Stimulated activated CD4-positive, alpha-beta T cell treated with anti-CD3 and anti-CD28 coated beads, Interleukin-2, amount 100 ng/mL, for 48 hours (primary cell): ENCODE results near the gene TM4SF1.

Experiments
- DNase-seq, 2 donors: peaks; one replicate each; pipeline ENCODE4 v3.0.0-alpha.2; 2020

TM4SF1 gene, protein sequence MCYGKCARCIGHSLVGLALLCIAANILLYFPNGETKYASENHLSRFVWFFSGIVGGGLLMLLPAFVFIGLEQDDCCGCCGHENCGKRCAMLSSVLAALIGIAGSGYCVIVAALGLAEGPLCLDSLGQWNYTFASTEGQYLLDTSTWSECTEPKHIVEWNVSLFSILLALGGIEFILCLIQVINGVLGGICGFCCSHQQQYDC

DNA sequence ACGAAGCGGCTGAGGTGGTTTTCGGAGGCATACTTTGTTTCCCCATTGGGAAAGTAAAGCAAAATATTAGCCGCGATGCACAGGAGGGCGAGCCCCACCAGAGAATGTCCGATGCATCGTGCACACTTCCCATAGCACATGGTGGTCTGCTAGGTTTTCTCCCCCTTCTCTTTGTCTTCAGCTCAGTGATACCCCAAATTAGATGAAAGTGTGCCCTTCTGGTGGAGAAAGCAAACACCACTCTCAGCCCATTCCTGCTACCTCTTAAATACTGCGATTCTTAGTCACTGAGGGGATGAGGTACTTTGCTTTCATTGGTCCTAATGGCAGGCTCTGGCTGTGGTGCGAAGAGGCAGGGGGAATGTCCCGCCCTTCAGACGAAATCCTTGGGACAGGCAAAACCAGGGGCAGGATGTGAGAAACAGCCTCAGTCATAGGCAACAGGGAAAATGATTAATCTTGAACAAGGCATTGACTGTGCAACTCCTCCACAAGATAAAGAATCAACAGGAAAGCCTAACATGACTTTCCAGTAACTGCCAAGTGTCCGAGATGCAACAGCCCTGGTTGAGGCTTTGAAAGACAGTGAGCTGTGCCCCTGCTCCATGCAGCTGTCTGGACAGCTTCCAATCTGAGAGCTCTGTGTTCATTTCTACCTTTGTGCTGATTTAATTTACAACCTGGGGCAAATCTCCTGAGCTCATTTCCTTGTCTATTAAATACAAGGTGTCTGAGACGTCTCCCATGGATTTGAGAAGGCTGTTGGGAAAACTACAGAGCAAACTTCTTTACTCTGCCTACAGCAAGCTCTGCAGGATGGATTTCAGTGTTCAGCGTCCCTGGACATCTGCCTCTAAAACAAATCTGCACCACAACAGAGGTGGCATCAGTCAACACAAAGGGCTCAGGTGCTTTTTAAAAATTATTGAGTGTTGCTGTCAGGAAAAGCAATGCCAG is at the start of gene TM4SF1:
Gene TM4SF1 (minus strand): TSS at position 242 of the 957 bp plus-strand sequence. CDS start 102 bp downstream, at position 140.
- no peak for DNase-seq

DNA sequence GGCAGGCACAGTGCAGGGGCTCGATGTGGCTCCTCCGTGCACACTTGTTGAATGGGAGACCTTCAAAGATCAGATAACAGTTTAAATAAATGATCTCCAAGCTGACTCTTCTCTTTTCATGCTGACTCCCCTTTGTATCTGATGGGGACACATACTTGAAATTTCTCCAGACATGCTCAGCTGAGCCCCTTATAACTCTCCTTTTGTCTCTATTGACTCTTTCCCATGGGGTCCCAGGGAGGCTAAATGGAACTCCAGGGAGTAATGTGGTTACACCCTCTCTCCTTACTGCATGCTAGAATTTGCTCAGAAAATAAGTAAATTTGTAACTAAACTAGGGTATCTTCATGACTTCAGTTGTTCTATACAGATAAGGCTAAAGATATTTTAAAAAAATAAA is 48.9 kb upstream of the TM4SF1 start:
- DNase-seq, result no peak

DNA sequence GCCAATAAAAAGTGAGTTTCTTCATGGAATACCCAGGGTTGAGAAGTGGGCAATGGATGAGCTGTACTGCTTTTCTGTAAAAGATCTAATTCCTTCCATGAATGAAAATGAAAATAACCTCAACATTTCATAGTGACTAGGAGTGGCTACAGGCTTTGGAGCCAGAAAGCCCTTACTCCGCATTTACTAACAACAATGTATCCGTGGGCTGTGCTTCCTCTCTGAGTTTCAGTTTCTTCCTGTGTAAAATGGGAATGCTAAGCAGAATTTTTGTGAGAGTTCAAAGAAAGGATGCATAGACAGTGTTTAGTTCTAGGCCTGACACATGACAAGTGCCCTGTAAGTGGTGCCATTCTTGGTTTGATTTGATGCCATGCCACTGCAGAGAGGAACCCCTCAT is 47.5 kb upstream of the TM4SF1 start:
- DNase-seq, result no peak

DNA sequence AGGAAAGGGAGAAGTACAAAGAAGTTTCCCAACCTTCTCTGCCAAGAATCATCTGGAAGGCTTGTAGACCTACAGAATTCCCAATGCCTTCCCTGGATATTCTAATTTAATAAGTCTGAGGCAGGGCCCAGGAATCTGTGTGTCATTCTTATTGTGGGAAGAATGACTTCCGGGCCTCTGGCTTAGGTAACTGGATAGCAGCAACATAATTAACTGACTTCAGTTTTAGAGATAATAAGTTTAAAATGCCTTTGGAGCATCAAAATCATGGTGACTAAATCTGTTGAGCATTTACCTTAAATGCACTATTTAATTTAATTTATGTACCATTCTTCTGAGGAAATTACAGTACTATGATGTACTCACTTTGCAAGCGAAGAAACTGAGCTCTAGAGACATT is 44.3 kb upstream of the TM4SF1 start:
- no peak for DNase-seq

DNA sequence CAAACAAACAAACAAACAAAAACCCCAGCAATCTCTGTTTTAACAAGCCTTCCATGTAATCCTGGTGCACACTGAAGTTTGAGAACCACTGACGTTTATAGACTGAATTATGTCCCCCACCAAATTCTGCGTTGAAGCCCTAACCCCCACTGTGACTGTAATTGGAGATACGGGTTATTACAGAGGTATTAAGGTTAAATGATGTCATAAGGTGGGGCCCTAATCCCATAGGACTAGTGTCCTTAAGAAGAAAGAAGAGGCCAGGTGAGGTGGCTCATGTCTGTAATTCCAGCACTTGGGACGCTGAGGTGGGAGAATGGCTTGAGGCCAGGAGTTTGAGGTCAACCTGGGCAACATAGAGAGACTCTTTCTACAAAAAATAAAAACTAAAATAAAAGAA is 42.4 kb upstream of the TM4SF1 start:
- DNase-seq, result no peak

DNA sequence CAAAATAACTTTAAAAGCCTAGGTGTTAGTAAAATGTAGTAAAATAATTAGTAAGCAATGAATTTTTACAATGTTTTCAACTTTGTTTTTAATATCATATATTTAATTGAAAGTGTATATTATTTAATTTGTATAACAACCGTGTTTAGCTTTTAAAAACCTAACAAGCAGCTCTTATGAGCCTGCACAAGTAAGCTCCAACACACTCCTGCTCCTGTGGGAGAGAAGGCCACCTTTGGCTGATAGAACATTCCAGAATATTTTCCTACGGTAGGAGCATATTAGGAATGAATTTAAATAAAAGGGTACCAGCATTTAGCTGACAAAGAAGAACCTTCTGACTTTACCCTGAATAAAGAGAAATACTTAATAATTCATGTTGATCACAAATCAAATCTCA is 40.3 kb upstream of the TM4SF1 start:
- no peak for DNase-seq

DNA sequence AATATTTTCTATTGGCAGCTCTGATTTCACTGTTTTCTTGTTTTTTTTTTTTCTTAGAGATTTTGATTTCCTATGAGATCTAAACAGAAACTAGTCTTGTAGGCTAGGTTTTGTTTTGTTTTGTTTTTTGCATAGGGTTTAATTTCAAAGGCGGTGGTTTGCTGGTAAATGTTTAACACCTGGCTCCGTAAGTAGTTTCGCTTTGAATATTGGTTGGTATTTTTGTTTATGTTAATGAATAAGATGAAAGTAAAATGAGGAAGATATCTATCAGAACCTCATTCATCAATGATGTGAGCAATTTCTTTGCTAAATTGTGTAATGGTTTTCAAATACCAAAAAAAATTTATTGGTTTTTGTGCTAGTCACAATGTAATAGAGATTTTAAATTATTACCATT is 39.7 kb upstream of the TM4SF1 start:
- DNase-seq, result no peak

DNA sequence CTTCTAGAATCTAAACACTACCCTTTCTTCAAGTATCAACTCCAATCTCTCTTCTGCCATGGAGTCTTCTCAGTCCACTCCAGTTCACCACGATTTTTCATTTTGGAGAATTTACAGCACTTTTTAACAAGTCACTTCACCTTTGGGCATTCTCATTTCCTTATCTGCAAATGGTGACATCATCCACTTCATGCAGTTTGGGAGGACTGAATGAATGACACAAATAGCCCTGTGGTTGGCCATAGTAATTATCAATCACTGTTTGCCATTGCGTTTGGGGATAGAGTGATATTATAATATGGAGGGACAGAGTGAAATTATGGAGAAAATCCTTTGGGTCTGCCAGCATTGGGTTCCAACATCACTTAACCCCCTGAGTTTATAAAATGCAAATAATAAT is 38.0 kb upstream of the TM4SF1 start:
- DNase-seq, result no peak

DNA sequence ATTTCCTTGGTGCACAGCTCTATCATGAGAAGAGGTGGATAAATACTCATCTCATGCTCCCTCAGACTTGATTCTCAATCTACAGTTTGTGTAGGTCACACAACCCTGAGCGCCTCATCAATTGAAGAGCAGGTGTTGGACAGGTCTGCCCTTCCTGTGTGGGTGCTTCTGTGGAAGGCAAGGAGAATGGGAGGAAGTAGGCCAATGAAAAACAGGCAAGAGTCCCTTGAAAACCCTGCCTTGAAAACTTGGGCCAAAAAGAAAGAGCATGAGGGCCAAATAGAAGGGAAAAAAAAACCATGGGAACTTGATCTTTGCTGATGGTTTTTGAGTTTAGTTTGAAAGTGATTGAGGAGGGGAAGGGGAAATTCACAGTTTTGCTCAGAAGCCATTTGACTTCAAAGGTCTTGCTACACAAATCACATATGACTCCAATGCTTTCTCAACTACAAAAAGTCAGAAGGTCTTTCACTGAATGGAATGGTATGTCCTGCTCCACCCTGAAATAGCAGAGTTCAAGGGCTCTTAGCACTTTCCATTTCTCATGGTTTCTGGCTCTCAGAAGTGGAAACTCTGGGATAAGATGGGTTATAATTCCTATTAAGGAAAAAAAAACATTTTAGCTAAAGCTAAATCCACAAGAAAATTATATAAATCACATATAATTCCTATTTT is 37.2 kb upstream of the TM4SF1 start:
- DNase-seq, result no peak

DNA sequence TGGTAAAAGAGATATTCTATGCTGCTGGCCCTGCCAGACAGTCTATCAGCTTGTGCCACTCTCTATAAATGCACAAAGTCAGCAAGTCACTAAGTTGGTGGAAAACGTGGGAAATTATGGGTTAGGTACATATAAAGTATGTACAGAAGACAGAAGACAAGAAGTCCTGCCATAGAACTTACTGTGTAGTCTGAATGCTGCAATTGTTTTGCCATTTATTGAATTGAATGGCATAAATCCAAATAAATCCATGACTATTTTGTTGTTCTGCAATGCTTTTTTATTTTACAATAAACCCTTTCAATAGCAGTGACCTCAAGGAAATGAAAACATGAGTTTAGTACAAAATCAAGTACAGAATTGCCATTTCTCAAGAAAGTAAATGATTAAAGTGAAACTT is 34.1 kb upstream of the TM4SF1 start:
- no peak for DNase-seq

DNA sequence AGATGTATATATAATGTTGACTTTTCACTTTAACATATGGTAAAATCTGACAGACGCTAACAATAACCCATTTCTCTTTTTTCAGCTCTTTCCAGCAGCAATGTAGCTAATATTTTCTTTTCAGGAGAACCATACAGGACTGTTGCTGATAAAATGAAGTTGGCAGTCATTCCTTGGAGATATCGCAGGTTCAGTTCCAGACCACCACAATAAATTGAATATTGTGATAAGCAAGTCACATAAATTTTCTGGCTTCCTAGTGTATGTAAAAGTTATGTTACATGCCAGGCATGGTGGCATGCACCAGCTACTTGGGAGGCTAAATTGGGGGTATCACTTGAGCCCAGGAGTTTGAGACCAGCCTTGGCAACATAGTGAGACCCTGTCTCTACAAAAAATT is 31.9 kb upstream of the TM4SF1 start:
- no peak for DNase-seq

DNA sequence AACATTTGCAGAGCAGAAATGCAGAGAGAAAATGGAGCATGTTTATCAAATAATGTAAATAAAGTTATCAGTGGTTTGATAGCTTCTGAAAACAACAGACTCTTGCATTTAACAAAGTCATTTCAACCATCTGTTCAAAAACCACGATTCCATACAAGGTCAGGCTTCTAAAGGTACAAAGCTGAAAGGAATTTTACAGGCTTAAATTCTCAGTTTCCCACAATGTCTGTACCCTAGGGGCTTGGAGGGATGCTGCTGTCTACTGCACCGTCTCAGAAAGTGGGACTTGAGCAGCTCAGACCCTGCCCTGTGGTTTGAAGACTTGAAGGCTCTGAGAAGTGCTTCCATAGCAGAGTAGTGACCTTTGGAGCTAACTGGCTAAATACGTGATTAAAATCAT is 30.4 kb upstream of the TM4SF1 start:
- no peak for DNase-seq

DNA sequence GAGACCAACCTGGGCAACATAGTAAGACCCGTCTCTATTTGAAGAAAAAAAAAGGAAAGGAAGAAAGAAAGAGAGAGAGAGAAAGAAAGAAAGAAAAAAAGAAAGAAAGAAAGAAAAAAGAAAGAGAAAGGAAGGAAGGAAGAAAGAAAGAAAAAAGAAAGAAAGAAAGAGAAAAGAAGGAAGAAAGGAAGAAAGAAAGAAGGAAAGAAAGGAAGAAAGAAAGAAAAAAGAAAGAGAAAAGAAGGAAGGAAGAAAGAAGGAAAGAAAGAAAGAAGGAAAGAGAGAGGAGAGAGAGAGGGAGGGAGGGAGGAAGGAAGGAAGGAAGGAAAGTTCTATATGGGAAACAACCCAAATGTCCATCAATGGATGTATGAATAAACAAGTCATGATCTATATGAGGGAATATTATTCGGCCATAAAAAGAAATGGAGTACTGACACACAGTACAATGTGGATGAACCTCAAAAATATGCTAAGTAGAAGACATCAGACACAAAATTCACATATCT is 28.8 kb upstream of the TM4SF1 start:
- DNase-seq, result no peak

DNA sequence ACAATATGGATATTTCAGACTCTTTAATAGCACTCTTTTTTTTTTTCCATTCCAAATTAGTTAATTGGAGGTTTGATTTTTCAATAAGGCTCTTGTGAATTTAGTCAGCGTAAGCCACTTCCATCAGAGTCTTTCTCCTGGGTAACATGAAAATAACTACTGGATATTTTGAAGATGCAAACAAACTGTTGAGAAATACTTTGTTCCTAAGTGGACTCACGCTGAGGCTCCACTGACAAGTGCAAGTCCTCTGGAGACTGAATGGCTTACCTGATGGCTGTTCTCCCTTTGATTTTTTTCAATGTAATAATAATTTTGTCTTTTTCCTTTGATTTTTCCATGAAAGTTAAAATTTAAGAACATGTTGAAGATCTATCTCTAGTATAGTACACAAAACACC is 26.0 kb upstream of the TM4SF1 start:
- no peak for DNase-seq

DNA sequence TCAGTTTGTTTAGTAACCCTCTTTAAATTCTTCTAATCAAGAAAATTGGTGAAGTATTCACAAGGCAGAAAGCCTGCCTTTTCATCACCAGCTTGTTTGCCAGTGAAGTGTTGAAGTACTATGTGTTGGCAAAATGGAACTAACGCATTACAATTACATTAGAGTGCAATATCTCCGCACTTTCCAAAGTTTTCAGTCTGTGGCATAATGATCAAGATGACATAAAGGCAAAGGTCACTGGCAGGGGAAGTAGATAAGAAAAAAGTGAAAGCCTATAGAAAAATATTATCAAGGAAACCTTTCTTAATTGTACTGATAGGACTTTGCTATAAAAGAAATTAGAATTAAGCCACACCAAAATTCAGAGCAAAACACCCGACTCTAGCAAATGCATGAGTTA is 25.0 kb upstream of the TM4SF1 start:
- no peak for DNase-seq

DNA sequence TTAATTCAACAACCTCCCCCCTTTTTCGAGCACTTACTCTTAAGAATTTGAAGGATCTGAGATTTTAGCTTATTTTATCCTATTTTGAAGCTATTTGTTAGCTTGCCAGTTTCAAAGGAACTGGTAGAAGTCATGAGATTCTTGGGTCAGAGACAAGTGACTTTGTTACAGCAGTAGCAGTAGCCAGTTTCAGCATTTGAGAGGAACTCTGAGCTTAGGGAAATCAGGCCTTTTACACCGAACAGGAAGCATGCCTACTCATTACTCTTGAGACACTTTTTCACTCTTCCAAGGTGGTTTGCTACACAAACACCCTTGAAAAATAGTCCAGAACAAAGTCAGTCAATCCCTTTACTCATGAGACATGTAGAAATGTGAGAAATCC is 24.5 kb upstream of the TM4SF1 start:
- no peak for DNase-seq

DNA sequence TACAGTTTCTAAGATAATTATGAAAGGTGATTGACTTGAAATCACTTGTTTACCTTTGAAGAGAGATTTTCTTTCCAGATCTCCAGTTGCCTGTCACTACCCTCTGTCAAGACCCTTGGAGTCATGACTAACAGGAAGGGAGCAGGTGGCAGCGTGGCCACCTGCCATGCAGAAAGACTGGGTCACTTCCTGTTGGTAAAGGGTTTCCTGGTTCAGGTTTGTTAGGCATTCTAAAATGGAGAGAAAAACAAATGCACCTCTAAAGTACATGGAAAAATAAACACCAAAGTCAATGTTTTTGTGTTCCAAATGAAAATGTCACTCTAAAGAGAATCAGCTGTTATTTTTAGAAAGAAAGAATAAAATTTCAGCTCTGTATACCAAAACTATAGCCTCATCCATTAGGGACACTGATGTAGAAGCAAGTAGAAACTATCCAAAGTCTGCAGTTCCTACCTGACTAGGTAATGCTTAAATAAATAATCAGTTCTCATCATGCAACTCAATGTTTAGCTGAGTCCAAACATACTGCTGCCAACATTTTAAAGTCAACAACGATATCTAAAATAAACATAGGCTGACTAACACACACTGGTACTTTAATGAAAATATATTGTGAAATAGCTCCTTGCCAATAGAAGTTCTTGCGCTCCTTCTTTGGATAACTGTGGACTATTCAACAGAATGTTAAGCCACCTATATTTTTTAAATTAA is 23.9 kb upstream of the TM4SF1 start:
- DNase-seq, result no peak

DNA sequence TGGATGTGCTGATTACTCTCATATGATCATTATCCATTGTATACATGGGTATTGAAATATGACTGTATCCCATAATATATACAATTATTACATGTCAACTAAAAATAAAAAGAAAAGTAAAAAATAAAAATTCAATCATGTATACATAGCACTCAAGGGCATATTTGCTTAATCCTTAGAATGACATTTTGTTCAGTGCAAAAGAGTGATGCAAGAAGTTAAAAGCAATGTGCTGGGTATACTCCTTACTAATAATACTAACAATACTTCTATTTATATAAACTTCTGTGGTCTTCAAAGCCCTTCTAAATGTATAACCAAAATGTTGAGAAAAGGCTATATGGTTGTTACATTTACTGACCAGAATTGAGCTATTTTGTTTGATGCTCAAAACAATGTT is 23.2 kb upstream of the TM4SF1 start:
- no peak for DNase-seq

DNA sequence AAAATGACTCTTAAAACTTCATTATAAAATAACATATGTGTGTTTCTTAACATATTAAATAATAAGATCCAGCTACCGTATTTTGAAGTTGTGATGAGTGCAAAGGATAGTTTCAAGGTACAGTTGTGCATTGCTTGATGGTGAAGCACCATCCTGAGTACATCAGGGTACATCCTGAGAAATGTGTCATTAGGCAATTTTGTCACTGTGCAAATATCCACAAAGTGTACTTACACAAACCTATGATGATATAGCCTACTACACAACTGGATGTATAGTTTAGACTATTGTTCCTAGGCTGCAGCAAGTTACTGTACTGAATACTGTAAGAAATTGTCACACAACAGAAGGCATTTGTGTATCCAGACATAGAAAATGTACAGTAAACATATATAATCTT is 20.8 kb upstream of the TM4SF1 start:
- DNase-seq, result no peak

DNA sequence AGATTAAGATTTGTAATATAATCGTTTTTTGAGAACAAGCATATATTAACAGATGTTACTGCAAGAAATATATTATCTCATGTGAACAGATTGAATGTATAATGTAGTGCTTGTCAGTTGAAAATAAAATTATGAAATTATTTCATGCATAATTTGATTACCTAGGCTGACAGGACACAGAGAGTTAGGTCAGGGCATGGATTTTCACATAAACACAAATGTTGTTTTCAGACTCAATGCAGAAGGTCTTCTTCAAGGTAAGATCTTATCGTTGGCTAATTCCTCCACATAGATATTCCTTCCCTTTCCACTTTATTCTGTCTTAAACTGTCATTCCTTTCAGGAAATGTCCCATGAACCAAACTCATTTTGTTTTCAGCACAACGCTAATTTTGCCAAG is 20.1 kb upstream of the TM4SF1 start:
- no peak for DNase-seq

DNA sequence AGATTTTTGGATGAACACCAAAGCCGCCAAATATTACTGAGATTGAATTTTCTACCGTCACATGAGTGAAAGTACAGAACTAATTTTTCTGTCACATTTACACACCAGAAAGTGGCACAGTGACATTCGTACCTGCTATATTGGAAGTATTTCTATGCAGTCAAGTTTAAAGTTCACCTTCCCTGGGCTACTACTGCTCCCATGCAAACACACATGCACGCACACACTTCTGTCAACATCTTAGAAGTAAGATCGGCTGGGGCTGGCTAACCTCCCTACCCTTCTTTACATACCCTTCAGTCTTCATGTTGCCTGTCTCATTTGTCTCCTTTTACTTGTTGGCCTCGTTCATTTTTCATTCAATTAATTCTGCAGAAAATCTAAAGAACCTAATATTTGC is 19.0 kb upstream of the TM4SF1 start:
- no peak for DNase-seq

DNA sequence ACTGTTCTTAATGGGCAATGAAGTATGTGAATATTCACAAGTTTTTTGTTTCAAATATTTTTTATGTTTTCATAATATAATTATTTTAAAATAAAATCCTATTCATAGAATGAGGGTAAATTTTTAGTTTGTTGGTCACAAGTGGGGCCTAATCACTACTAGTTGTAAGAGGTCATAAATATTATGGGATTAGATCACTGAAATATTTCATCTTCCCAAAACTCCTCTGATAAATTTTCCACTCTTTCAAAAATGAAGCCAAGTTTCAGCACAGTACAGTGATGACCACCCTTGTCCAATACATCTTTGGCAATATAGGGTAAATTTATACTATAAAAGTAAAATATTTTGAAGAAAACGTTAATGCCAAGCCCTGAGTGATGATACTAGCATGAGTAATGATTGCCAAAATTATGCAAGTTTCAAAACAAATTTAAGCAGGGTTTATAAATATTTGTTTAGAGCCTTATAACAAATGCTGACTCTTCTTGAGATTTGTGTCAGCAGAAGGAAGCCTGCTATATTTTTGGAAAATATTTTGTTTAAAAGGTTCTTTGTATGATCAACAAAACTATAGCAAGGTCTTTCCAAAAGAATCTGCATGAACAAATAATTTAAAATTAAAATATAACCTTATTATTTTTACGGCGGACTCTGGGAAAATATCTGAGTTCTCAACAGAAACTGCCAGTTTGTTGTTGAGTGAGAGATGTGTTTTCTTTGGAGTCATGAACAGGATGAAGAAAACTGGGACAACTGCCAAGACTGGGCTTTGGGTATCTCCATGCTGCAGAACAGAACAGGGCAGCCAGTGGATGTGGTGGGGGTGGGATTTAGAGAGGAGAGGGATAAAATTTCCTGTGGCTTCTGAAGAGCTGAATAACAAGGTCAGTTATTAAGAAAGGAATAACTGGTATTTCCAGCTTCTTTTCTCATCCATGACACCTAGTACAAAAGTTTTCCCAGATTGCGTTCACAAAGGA is 17.9 kb upstream of the TM4SF1 start:
- DNase-seq, result no peak
